Pancreas (tissue), 10 donors: ENCODE data around the gene DNM3. TPM values are rescaled to one million over a fixed set of nuclear protein-coding genes. Genes with fewer than 3 reads are reported as not detected.

Source experiments
- ATAC-seq, 4 donors: fragments of 200-7000 bp; cut with Tn5 transposase; one replicate each; pipeline versions ENCODE4 v1.8.0 to v1.9.1; 2020; ENCODE audit warnings: mild to moderate bottlenecking in 4 of 4, moderate library complexity in 4 of 4
- DNase-seq, 6 donors: peaks; one replicate each; pipeline ENCODE4 v3.0.0-alpha.2; 2020
- FAIRE-seq: peaks from 2 replicates; lab custom pipeline; 2012; peaks lifted over from hg19 to GRCh38; lab: Jason Lieb, UNC
- H3K27ac ChIP-seq, 4 donors: fragments of 200-600 bp; sonication (generic); 1 replicate in 3 of 4; 2 replicates in 1 of 4; pipeline versions ENCODE4 v1.5.0 to v1.8.0; 2020
- H3K27me3 ChIP-seq, 4 donors: fragments of 200-600 bp; one replicate each; pipeline ENCODE4 v1.8.0; 2021
- H3K36me3 ChIP-seq, 3 donors: fragments of 200-600 bp; sonication (generic) in 1 of 3; one replicate each; pipeline versions ENCODE4 v1.5.0 to v1.8.0; 2020 to 2021
- H3K4me1 ChIP-seq, 3 donors: fragments of 200-600 bp; one replicate each; pipeline ENCODE4 v1.8.0; 2021
- H3K4me3 ChIP-seq, 4 donors: fragments of 200-600 bp; sonication (generic) in 2 of 4; one replicate each; pipeline versions ENCODE4 v1.5.0 to v1.8.0; 2020 to 2021
- H3K9me3 ChIP-seq, 4 donors: fragments of 200-600 bp; one replicate each; pipeline ENCODE4 v1.8.0; 2021
- WGBS, 2 donors: extraction: QIAGEN DNeasy Blood & Tissue Kit; methylation state at CpG; one replicate each; pipeline ENCODE4 v1.1.7; 2013; 5-methylcytosine and 5-hydroxymethylcytosine counted together
- intact Hi-C, 3 donors: fragments of 100-400 bp; cut with DNase I; formaldehyde crosslinking; loops; one replicate each; pipeline versions ENCODE4 v1.11.1 to v1.14.2; 2022
- polyA plus RNA-seq, 2 donors: library from polyadenylated mRNA; stranded (reverse); fragments of 200-250 nt; gene quantifications; one replicate each; pipeline ENCODE4 v1.2.3, GENCODE V29; 2013
- total RNA-seq, 6 donors: library from RNA; stranded (reverse); fragmentation: NEBNext Ultra II Directional in 4 of 6; extraction: Animal tissue kit (Norgen Biotek cat#: 25700) in 4 of 6; gene quantifications; one replicate each; pipeline versions ENCODE4 v1.2.1 to v1.2.4, GENCODE V29; 2021 to 2023
- TF ChIP-seq, protein P1 (sequence below), 4 donors: fragments of 200-600 bp; sonication (generic) in 3 of 4; IDR thresholded peaks; one replicate each; pipeline versions ENCODE4 v1.5.0 to v1.8.0; 2021; ENCODE audit warnings: antibody characterized with exemption in 4 of 4
- donor health status: healthy with polysubstance abuse.
- donor health status: DM: no; HTN: no; CAD: no; lungs with moderate emphysema.
- donor health status: DM: no; HTN: no; CAD: no.
- donor health status: control.
- donor health status: control.
- donor health status: Bipolar disorder and iron deficiency.
- donor health status: DM: yes; HTN: yes; CAD: no.
- donor health status: DM: no; HTN: no; CAD: no.
- donor health status: DM: no; HTN: no; CAD: no.
- donor health status: DM: yes; HTN: yes; CAD: no.

The DNM3 gene
- total and polyA plus RNA-seq, 8 donors: 0.40 to 1.3 (median 0.78) TPM

DNA sequence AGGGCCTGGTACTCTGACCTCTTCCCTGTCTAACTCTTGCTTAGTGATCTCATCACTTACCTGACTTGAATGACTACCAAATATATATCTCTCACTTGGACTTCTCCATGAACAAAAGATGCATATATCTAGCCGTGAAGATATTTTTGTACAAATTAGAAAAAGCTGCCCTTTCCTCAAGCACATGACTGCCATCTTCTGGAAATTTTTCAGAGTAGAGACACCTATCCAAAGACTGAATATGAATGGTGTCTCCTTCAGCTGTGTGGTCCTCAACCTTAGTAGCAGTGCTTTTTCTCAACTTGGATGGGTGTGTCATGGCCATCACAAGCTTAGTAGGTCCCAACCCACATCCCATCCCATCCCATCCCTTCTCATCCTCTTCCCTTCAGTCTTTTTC, 142.3 kb downstream of the DNM3 start:
- ATAC-seq (no peak), DNase-seq (no peak), FAIRE-seq (no peak)
- TF ChIP-seq, protein P1, sequence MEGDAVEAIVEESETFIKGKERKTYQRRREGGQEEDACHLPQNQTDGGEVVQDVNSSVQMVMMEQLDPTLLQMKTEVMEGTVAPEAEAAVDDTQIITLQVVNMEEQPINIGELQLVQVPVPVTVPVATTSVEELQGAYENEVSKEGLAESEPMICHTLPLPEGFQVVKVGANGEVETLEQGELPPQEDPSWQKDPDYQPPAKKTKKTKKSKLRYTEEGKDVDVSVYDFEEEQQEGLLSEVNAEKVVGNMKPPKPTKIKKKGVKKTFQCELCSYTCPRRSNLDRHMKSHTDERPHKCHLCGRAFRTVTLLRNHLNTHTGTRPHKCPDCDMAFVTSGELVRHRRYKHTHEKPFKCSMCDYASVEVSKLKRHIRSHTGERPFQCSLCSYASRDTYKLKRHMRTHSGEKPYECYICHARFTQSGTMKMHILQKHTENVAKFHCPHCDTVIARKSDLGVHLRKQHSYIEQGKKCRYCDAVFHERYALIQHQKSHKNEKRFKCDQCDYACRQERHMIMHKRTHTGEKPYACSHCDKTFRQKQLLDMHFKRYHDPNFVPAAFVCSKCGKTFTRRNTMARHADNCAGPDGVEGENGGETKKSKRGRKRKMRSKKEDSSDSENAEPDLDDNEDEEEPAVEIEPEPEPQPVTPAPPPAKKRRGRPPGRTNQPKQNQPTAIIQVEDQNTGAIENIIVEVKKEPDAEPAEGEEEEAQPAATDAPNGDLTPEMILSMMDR (IDR thresholded peaks at IDR 0.05): no peak
- Histone ChIP-seq H3K4me1 (peaks cover 0 to 3% (median 0%) of the 10 kb centered on the region in 3 donors), H3K9me3 (no peaks in the 10 kb centered on the region), H3K27ac (no peak overlapping the region), H3K27me3 (no peaks in the 10 kb centered on the region), H3K4me3 (no peak overlapping the region), H3K36me3 (no peaks in the 10 kb centered on the region)
- intact Hi-C loops: loop anchor here in 2 of 3 donors (10.0 kb wide), 2 partner anchors 179 to 339 kb away; no protein-coding TSS in a partner anchor
- WGBS, 2 donors: 32 to 41% methylated on average over 1 of the region's 1 CpG

DNA sequence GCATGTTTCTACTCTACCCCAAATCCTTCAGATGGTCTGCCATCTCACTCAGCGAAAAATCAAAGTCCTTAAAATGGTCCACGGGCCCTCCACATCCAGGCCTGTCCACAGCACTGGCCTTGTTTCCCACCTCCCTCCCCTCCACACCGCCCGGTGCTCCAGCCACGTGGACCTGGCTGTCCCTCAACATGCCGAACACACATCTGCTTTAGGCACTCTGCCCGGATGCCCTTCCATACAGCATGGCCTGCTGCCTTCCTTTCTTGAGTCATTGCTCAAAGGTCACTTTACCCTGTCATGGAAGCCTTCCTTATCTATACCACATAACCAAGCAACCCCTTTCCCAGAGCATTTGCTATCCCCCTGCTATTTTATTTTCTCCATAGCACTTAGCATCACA, 143.0 kb downstream of the DNM3 start:
- DNase-seq (peak in 4 of 6 donors; percentile 3 to 32 (median 28)), ATAC-seq (peak; percentile 42 to 61 (median 54))
- TF ChIP-seq, protein P1 (IDR thresholded peaks at IDR 0.05): no peak

DNA sequence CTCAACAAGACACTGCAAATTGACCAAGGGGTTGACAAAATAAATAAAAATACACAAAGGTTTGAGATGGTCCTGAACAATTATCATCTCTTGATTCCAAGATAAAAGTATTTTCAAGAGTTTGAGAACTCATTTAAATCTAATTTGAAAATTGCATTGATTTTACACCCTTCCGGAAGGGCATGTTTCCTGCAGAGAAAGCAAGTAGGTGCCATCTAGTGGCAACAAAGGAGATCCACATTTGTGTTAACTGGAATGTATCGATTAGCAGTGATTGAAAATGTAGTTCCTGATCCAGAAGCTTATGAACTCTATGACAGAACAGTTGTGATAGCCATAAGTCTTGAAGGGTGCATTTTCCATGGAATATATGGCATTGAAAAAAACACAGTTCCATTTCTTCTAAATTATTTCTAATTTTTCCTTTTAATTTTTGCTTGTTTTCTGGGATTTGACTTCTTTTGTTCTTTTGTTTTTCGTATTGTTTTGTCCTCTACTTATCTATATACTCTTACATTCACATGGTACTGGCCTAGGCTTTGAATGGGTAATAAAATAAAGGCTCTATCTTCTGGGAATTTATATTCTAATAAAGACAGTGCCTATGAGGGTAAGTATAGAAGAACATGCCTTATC, 143.7 kb downstream of the DNM3 start:
- DNase-seq (no peak), FAIRE-seq (peak; percentile 87), ATAC-seq (peak; percentile 75 to 87 (median 84))
- Histone ChIP-seq H3K36me3 (no peaks in the 10 kb centered on the region), H3K27me3 (no peaks in the 10 kb centered on the region), H3K9me3 (no peaks in the 10 kb centered on the region), H3K4me3 (no peak overlapping the region), H3K4me1 (peaks cover 0 to 3% (median 0%) of the 10 kb centered on the region in 3 donors), H3K27ac (no peak overlapping the region)
- intact Hi-C loops: loop anchor here in 2 of 3 donors (10.0 kb wide), 2 partner anchors 180 to 340 kb away; no protein-coding TSS in a partner anchor
- 14 to 24% methylated on average over 3 of the region's 3 CpGs for WGBS, 2 donors
- TF ChIP-seq, protein P1 (IDR thresholded peaks at IDR 0.05): peak; percentile 39 to 76 (median 54)

More for the DNA sequence above, 143.0 kb downstream of the DNM3 start:
- no peak overlapping the region for H3K4me3 ChIP-seq
- no peaks in the 10 kb centered on the region for H3K36me3 ChIP-seq
- peaks cover 0 to 3% (median 0%) of the 10 kb centered on the region in 3 donors for H3K4me1 ChIP-seq
- FAIRE-seq: no peak
- intact Hi-C loops: loop anchor here in 2 of 3 donors (10.0 kb wide), 2 partner anchors 179 to 339 kb away; no protein-coding TSS in a partner anchor
- no peaks in the 10 kb centered on the region for H3K9me3 ChIP-seq
- WGBS, 2 donors: 34 to 38% methylated on average over 7 of the region's 7 CpGs
- H3K27me3 ChIP-seq: no peaks in the 10 kb centered on the region
- no peak overlapping the region for H3K27ac ChIP-seq

DNA sequence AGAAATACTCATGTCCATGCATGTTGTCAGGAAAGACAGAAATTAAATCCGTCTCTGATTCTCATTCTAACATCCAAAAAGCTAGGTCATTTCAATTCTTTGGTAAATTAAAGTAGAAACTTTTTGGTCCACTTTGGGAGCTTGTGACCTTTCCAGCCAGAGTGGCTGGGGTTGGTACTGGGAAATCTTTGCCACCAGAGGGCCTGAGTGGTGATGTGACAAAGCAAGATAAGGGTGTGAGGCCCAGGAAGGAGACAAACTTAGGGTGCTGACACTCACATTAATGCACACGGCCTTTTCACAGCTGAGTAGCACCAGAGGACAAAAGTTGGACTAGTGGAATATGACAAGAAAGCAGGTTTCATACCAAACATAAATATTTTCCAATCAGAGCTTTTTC, 144.3 kb downstream of the DNM3 start:
- Histone ChIP-seq H3K27ac (no peak overlapping the region), H3K4me3 (no peak overlapping the region), H3K4me1 (peaks cover 0 to 3% (median 0%) of the 10 kb centered on the region in 3 donors), H3K36me3 (no peaks in the 10 kb centered on the region), H3K27me3 (no peaks in the 10 kb centered on the region), H3K9me3 (no peaks in the 10 kb centered on the region)
- ATAC-seq (peak in 2 of 4 donors; percentile 53 to 61), DNase-seq (no peak), FAIRE-seq (no peak)
- TF ChIP-seq, protein P1 (IDR thresholded peaks at IDR 0.05): no peak
- intact Hi-C loops: loop anchor here in 2 of 3 donors (10.0 kb wide), 2 partner anchors 181 to 341 kb away; no protein-coding TSS in a partner anchor
- WGBS, 2 donors: 35 to 38% methylated on average over 2 of the region's 2 CpGs
